BJ (cell line): ENCODE measurements around the gene ALPI. TPM values are rescaled to one million over a fixed set of nuclear protein-coding genes. Genes with fewer than 3 reads are reported as not detected.

Source experiments
- CTCF ChIA-PET: fragments of 350-600 bp; formaldehyde crosslinking; extraction: SDS; loops from one replicate; lab custom pipeline; 2021; ENCODE audit warnings: antibody characterized with exemption, inconsistent platforms; lab: Yijun Ruan, JAX
- POLR2A ChIA-PET: fragments of 300-600 bp; sonication (Branson Sonifier 250); formaldehyde crosslinking; extraction: SDS; loops from one replicate; lab custom pipeline; 2021; ENCODE audit warnings: antibody characterized with exemption; lab: Charles Lee
- DNase-seq: peaks from one replicate; pipeline ENCODE4 v3.0.0-alpha.2; 2011; ENCODE audit warnings: low read depth
- H3K27me3 ChIP-seq: 2 replicates; pipeline ENCODE4 v1.6.0; 2011; ENCODE audit warnings: low read length; ENCODE audit not compliant: control insufficient read depth, insufficient read depth
- H3K36me3 ChIP-seq: 2 replicates; pipeline ENCODE4 v1.5.1; 2011; ENCODE audit warnings: low read length; ENCODE audit not compliant: control insufficient read depth, insufficient read depth
- H3K4me3 ChIP-seq: 2 replicates; pipeline ENCODE4 v1.5.1; 2011; ENCODE audit warnings: low read depth, mild to moderate bottlenecking, control low read depth, low read length
- CTCF ChIP-seq: IDR thresholded peaks from 2 replicates; pipeline ENCODE4 v1.5.1; 2011; ENCODE audit warnings: low read depth, mild to moderate bottlenecking, control low read depth, inconsistent platforms, low read length, moderate library complexity; ENCODE audit not compliant: insufficient read depth
- polyA plus RNA-seq: library from polyadenylated mRNA; depleted of rRNA; stranded (reverse); fragments of >200 nt; gene quantifications from 2 replicates; pipeline ENCODE4 v1.2.3, GENCODE V29; 2011

The ALPI gene
- polyA plus RNA-seq, 1 experiment = not detected

- H3K27me3 ChIP-seq = peaks cover 12% of the 10 kb centered on the region
- no peak overlapping the region for H3K4me3 ChIP-seq
- TF ChIP-seq CTCF = no peak
- DNase-seq = no peak
- CTCF ChIA-PET = no interaction called here
- POLR2A ChIA-PET = no interaction called here
- H3K36me3 ChIP-seq = no peaks in the 10 kb centered on the region
Observed at GRCh38 chr2:232478571-232479340, 22.8 kb downstream of the ALPI start.

- no peak for TF ChIP-seq CTCF
- Histone ChIP-seq H3K27me3 (peaks cover 10% of the 10 kb centered on the region), H3K4me3 (no peak overlapping the region), H3K36me3 (no peaks in the 10 kb centered on the region)
- ChIA-PET POLR2A (no interaction called here), CTCF (no interaction called here)
- DNase-seq = no peak
Observed at GRCh38 chr2:232479341-232480200, 23.6 kb downstream of the ALPI start.

- CTCF ChIA-PET = no interaction called here
- TF ChIP-seq CTCF = no peak
- no peaks in the 10 kb centered on the region for H3K36me3 ChIP-seq
- H3K27me3 ChIP-seq = peaks cover 12% of the 10 kb centered on the region
- H3K4me3 ChIP-seq = no peak overlapping the region
- POLR2A ChIA-PET = interaction anchor here (0.6 kb wide), 1 partner anchor 700 kb away, joined by 3 read pairs; the partner anchor contains the start of gene PDE6D
- no peak for DNase-seq
Observed at GRCh38 chr2:232480201-232481190, 24.5 kb downstream of the ALPI start.

- no peak for TF ChIP-seq CTCF
- Histone ChIP-seq H3K36me3 (no peaks in the 10 kb centered on the region), H3K27me3 (peaks cover 14% of the 10 kb centered on the region), H3K4me3 (no peak overlapping the region)
- CTCF ChIA-PET = interaction anchor here (1.4 kb wide), 1 partner anchor 581 kb away, joined by 4 read pairs; no protein-coding TSS in a partner anchor
- DNase-seq = no peak
- POLR2A ChIA-PET = no interaction called here
Observed at GRCh38 chr2:232481322-232482140, 25.6 kb downstream of the ALPI start.
